Stimulated activated memory B cell treated with anti-CD40 and anti-IgM and Interleukin-4, amounts not matched to agents 10 μg/mL and 1 μg/mL and 100 μg/mL, for 72 hours (primary cell): ENCODE data around the gene CFTR.
"Not testable (repeated sequence)": the region's sequence is repeated elsewhere in the genome, so short reads cannot be mapped to it uniquely, and the experiment has no call there.

Experiments
- ATAC-seq: fragments of 150-1000 bp; cut with Tn5 transposase; 2 replicates; pipeline ENCODE4 v1.10.0; 2021
- H3K27ac Mint-ChIP-seq: one replicate; pipeline ENCODE4 v1.8.0; 2022; ENCODE audit warnings: mild to moderate bottlenecking, mixed read lengths
- H3K27me3 Mint-ChIP-seq: one replicate; pipeline ENCODE4 v1.8.0; 2022; ENCODE audit warnings: mixed read lengths
- H3K36me3 Mint-ChIP-seq: one replicate; pipeline ENCODE4 v1.8.0; 2022; ENCODE audit warnings: mixed read lengths
- H3K4me1 Mint-ChIP-seq: one replicate; pipeline ENCODE4 v1.8.0; 2022; ENCODE audit warnings: mixed read lengths
- H3K4me3 Mint-ChIP-seq: one replicate; pipeline ENCODE4 v1.8.0; 2022; ENCODE audit warnings: mild to moderate bottlenecking, moderate library complexity, mixed read lengths
- H3K9me3 Mint-ChIP-seq: one replicate; pipeline ENCODE4 v1.8.0; 2022; ENCODE audit warnings: mixed read lengths

The CFTR gene

GRCh38 chr7:117479225-117480054, at the start of gene CFTR:
Gene CFTR, plus strand, starts transcription at chr7:117480025. Its CDS starts 70 bp downstream, at chr7:117480095.
- Mint-ChIP-seq H3K36me3 (no peaks in the 10 kb centered on the region), H3K4me1 (no peaks in the 10 kb centered on the region), H3K9me3 (no peaks in the 10 kb centered on the region), H3K27ac (no peak within 1 kb of the TSS), H3K4me3 (no peak within 1 kb of the TSS), H3K27me3 (peaks cover 14% of the 10 kb centered on the region)
- ATAC-seq = no peak

DNA sequence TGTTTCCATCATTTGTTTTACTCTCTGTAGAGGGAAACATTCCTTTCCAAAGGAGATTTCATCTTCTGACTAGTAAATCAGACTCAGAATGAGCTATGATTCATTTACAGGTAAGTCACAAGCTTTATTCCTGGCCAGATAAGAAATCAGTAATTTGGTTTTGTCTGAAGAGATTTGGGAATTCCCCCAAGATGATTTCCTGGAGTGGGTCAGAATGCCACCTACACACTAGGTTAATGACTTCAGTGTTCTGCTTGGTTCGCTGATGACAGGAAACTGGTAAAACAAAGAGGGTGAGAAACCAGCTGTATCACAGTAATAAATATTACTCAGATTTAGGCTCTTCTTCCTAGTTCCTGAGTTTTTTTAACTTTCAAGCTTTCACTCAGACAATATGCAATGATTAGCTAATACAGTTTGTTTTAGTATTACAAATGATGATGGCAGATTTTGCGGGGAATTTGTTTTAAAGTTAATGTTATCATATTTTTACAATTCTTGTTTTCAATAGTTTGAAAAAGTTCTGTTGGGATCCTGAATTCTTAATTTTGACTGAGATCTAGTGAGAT, 44.3 kb upstream of the CFTR start:
- Mint-ChIP-seq H3K4me1 (peaks cover 5% of the 10 kb centered on the region), H3K36me3 (no peaks in the 10 kb centered on the region), H3K27ac (no peak overlapping the region), H3K9me3 (no peaks in the 10 kb centered on the region), H3K4me3 (no peak overlapping the region), H3K27me3 (no peaks in the 10 kb centered on the region)
- peak; percentile 77 for ATAC-seq

DNA sequence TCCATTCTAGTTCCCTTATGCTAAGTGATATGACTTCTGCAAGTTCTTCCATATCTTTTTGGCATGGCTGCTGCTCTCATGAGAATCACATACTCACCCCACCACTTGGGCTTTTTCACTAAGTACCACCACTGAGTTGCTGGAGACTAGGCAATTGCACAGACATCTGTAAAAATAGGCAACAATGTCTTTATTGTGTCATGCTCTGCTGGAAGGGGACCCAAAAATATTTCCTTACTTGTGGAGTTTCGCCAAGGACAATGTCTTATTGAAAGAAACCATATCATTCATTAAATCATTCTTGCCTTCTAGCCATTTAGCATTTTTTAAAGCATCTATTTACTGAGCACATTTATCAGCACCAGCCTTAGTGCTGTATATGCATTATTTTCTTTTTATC, 35.2 kb upstream of the CFTR start:
- peaks cover 5% of the 10 kb centered on the region for H3K9me3 Mint-ChIP-seq
- H3K27me3 Mint-ChIP-seq = no peaks in the 10 kb centered on the region
- no peak overlapping the region for H3K27ac Mint-ChIP-seq
- no peak overlapping the region for H3K4me3 Mint-ChIP-seq
- H3K4me1 Mint-ChIP-seq = no peaks in the 10 kb centered on the region
- ATAC-seq = no peak
- no peaks in the 10 kb centered on the region for H3K36me3 Mint-ChIP-seq

DNA sequence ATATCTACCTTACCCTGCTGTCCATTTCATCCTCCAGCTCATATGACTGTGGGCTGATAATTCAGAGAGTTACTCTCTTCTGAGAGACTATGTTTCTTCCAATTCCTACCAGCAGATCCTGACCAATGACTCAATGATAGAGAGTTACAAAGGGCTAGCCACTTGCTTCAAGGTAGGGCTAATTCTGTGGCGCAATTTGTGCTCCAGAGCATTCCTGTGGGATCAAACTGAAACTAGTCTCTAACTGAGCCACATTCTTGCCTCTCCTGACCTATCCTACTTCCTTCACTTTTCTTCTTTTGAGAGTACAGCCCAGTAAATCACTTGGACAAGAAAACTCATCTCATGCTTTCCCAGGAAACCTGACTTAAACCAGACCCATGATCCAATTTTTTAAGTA, 34.6 kb upstream of the CFTR start:
- Mint-ChIP-seq H3K4me3 (no peak overlapping the region), H3K36me3 (no peaks in the 10 kb centered on the region), H3K27ac (no peak overlapping the region), H3K4me1 (no peaks in the 10 kb centered on the region), H3K9me3 (peaks cover 10% of the 10 kb centered on the region), H3K27me3 (no peaks in the 10 kb centered on the region)
- ATAC-seq = no peak

GRCh38 chr7:117446220-117446815, 33.5 kb upstream of the CFTR start:
- Mint-ChIP-seq H3K9me3 (peaks cover 11% of the 10 kb centered on the region), H3K27ac (no peak overlapping the region)
- no peak for ATAC-seq

GRCh38 chr7:117448655-117449054, 31.2 kb upstream of the CFTR start:
- H3K36me3 Mint-ChIP-seq = no peaks in the 10 kb centered on the region
- no peak overlapping the region for H3K4me3 Mint-ChIP-seq
- H3K9me3 Mint-ChIP-seq = peaks cover 13% of the 10 kb centered on the region
- ATAC-seq = no peak
- no peaks in the 10 kb centered on the region for H3K4me1 Mint-ChIP-seq
- H3K27ac Mint-ChIP-seq = no peak overlapping the region
- H3K27me3 Mint-ChIP-seq = peaks cover 18% of the 10 kb centered on the region

More at GRCh38 chr7:117446220-117446815, 33.5 kb upstream of the CFTR start:
- Mint-ChIP-seq H3K27me3 (peaks cover 7% of the 10 kb centered on the region), H3K4me3 (no peak overlapping the region), H3K4me1 (no peaks in the 10 kb centered on the region), H3K36me3 (no peaks in the 10 kb centered on the region)

- H3K36me3 Mint-ChIP-seq = no peaks in the 10 kb centered on the region
- no peak overlapping the region for H3K4me3 Mint-ChIP-seq
- H3K27me3 Mint-ChIP-seq = no peaks in the 10 kb centered on the region
- no peaks in the 10 kb centered on the region for H3K4me1 Mint-ChIP-seq
- H3K9me3 Mint-ChIP-seq = no peaks in the 10 kb centered on the region
- no peak for ATAC-seq
- H3K27ac Mint-ChIP-seq = no peak overlapping the region
These were observed 20.7 kb upstream of the CFTR start for GRCh38 chr7:117458977-117459583.

DNA sequence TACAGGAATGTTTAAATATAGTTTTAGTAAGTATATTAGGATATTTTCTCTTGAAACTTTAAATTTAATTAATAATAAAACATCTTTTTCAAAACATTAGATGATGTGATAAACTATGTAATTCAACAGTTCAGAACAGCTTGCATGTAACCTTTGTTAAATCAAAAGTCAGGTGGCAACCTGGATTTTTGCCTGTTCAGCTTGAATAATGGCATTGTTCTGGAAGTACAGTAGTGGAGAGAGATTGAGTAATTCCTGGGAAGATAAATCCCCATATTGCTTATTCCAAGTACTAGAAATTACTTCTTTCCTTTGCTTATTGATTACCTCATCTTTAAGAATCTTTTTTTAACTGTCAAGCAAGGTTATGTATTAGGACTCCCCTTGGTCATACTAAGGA, 20.1 kb upstream of the CFTR start:
- no peaks in the 10 kb centered on the region for H3K27me3 Mint-ChIP-seq
- no peak overlapping the region for H3K27ac Mint-ChIP-seq
- H3K36me3 Mint-ChIP-seq = no peaks in the 10 kb centered on the region
- ATAC-seq = no peak
- H3K4me3 Mint-ChIP-seq = no peak overlapping the region
- no peaks in the 10 kb centered on the region for H3K9me3 Mint-ChIP-seq
- no peaks in the 10 kb centered on the region for H3K4me1 Mint-ChIP-seq

DNA sequence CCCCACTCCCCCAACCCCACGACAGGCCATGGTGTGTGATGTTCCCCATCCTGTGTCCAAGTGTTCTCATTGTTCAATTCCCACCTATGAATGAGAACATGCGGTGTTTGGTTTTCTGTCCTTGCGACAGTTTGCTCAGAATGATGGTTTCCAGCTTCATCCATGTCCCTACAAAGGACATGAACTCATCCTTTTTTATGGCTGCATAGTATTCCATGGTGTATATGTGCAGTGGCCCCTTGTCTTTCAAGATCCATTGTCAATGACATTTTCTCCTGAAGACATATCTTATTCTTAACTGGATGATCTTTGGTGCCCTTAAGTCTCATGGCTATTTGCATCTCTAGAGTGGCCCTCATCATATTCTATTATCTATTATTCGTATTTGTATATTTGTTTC, 19.0 kb upstream of the CFTR start:
- not testable (repeated sequence) for ATAC-seq, H3K4me3 Mint-ChIP-seq, H3K27me3 Mint-ChIP-seq, H3K36me3 Mint-ChIP-seq, H3K9me3 Mint-ChIP-seq, H3K4me1 Mint-ChIP-seq, H3K27ac Mint-ChIP-seq

- Mint-ChIP-seq H3K4me1 (no peaks in the 10 kb centered on the region), H3K27ac (no peak overlapping the region), H3K27me3 (no peaks in the 10 kb centered on the region), H3K9me3 (no peaks in the 10 kb centered on the region), H3K36me3 (no peaks in the 10 kb centered on the region), H3K4me3 (no peak overlapping the region)
- no peak for ATAC-seq
These were observed 11.7 kb upstream of the CFTR start for GRCh38 chr7:117468174-117468573.

DNA sequence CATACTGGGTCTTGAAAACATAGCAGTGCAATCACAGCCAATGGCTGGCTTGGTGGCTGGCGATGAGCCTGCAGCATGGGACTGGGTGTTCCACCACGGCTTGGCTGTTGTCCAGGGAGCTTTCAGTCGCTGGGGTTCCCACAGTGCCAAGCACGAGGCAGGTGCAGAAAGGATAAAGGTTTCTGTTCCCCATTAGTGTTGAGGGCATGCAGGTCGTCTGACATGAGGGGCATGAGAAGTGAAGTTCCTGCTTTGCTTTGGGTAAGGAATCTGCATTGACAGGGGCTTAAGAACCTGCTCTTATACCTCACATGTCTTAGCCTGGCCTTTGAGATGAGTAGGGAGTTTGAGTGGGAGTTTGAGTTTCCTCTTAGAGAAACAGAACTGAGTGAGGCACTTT, 9.0 kb upstream of the CFTR start:
- ATAC-seq = no peak
- Mint-ChIP-seq H3K9me3 (no peaks in the 10 kb centered on the region), H3K4me1 (no peaks in the 10 kb centered on the region), H3K36me3 (no peaks in the 10 kb centered on the region), H3K27ac (no peak overlapping the region), H3K27me3 (no peaks in the 10 kb centered on the region), H3K4me3 (no peak overlapping the region)

DNA sequence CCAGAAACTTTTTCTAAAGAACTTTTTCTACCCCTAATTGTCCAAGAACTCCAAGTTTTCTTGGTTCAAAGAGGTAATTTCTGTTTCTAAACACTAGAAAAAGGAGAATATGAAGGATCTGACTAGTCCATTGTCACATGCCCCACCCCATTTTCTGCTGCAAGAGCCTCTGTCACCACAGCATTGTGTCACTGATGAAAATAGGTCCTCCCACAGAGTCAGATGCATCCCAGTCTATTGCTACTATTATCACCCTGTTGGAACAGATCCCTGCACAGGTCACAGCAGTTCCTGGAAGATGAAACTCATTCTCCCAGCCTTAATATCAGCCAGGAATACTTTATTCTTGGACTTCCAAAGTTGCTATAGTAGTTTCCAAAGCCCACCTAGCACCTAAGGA, 7.5 kb upstream of the CFTR start:
- H3K9me3 Mint-ChIP-seq = no peaks in the 10 kb centered on the region
- H3K36me3 Mint-ChIP-seq = no peaks in the 10 kb centered on the region
- no peak overlapping the region for H3K27ac Mint-ChIP-seq
- no peak for ATAC-seq
- no peaks in the 10 kb centered on the region for H3K27me3 Mint-ChIP-seq
- H3K4me1 Mint-ChIP-seq = no peaks in the 10 kb centered on the region
- no peak overlapping the region for H3K4me3 Mint-ChIP-seq

DNA sequence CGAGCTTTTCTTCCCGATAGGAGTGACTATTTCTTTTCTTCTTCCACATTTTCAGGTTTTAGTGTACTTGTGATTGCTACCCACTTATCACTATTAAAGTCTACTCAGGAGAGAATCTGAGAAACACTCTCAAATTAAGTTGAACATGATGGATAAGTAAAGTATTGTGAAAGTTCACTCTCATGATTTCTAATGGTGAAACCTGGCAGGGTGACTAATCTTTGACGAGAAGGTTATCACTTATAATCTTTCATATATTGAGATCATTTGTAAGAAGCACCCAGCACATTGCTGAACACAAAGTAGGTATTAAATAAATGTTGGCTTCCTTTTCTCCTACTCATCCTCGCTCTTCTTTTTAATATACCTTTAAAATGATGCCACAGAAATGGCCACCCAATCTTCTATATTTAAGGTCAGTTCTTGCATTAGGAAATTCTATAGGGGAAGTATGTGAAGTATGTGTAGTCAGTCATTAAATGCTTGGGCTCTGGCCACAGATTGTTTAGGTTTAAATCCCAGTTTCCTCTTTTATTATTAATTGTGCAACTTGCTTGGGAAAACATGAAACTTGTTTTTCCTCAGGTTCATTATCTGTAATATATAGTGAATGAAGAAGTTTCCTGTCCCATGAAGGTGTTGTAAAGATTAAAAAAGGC, 3.1 kb upstream of the CFTR start:
- ATAC-seq = no peak
- Mint-ChIP-seq H3K27me3 (peaks cover 14% of the 10 kb centered on the region), H3K4me1 (no peaks in the 10 kb centered on the region)

DNA sequence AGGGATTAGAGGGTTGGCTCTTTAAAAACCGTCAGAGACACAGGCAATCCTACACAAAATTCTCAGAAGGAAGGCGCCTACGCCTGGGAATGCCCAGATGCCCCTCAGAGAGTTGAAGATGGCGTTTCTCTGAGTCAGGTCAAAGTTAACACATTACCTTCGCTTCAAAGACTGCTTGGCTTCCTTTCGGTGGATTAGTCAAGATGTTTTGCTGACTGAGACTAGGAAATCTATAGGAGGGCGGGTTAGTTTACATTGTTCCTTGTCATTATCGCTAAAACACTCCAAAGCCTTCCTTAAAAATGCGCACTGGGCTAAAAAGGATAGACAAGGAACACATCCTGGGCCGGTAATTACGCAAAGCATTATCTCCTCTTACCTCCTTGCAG, 995 bp upstream of the CFTR start:
- no peaks in the 10 kb centered on the region for H3K36me3 Mint-ChIP-seq
- no peak for ATAC-seq

More for the DNA sequence above, 3.1 kb upstream of the CFTR start:
- Mint-ChIP-seq H3K36me3 (no peaks in the 10 kb centered on the region), H3K27ac (no peak overlapping the region), H3K4me3 (no peak overlapping the region), H3K9me3 (no peaks in the 10 kb centered on the region)

GRCh38 chr7:117480055-117480362, 184 bp downstream of the CFTR start:
- Mint-ChIP-seq H3K36me3 (no peaks in the 10 kb centered on the region), H3K27ac (no peak overlapping the region), H3K27me3 (peaks cover 14% of the 10 kb centered on the region), H3K4me1 (no peaks in the 10 kb centered on the region), H3K4me3 (no peak overlapping the region), H3K9me3 (no peaks in the 10 kb centered on the region)
- no peak for ATAC-seq

More for the DNA sequence above, 995 bp upstream of the CFTR start:
- Mint-ChIP-seq H3K9me3 (no peaks in the 10 kb centered on the region), H3K27ac (no peak overlapping the region), H3K27me3 (peaks cover 14% of the 10 kb centered on the region), H3K4me1 (no peaks in the 10 kb centered on the region), H3K4me3 (no peak overlapping the region)
